Suprapubic skin (tissue), 4 donors: ENCODE measurements around the gene TSGA10. TPM values are rescaled to one million over a fixed set of nuclear protein-coding genes. Genes with fewer than 3 reads are reported as not detected.
"Not testable (repeated sequence)": the region's sequence is repeated elsewhere in the genome, so short reads cannot be mapped to it uniquely, and the experiment has no call there.

Experiments
- DNase-seq, 2 donors: peaks; one replicate each; pipeline ENCODE4 v3.0.0-alpha.2; 2019; ENCODE audit warnings: low spot score in 2 of 2
- H3K27ac ChIP-seq: fragments of 200-600 bp; sonication (generic); one replicate; pipeline ENCODE4 v1.5.1; 2019
- H3K27me3 ChIP-seq: fragments of 200-600 bp; sonication (generic); one replicate; pipeline ENCODE4 v1.5.1; 2019
- H3K36me3 ChIP-seq: fragments of 200-600 bp; sonication (generic); one replicate; pipeline ENCODE4 v1.5.1; 2019
- H3K4me1 ChIP-seq: fragments of 200-600 bp; sonication (generic); one replicate; pipeline ENCODE4 v1.5.1; 2019
- H3K4me3 ChIP-seq: fragments of 200-600 bp; sonication (generic); one replicate; pipeline ENCODE4 v1.5.1; 2019; ENCODE audit warnings: mild to moderate bottlenecking
- H3K9me3 ChIP-seq: fragments of 200-600 bp; sonication (generic); one replicate; pipeline ENCODE4 v1.5.1; 2019
- EP300 ChIP-seq: sonication (generic); formaldehyde crosslinking; IDR thresholded peaks from one replicate; pipeline ENCODE4 v1.6.1; 2017; ENCODE audit warnings: antibody characterized with exemption
- POLR2A ChIP-seq, 2 donors: fragments of 450-650 bp; IDR thresholded peaks; one replicate each; pipeline ENCODE4 v1.6.1; 2017; ENCODE audit warnings: antibody characterized with exemption in 2 of 2, mild to moderate bottlenecking in 2 of 2, moderate library complexity in 2 of 2
- POLR2AphosphoS5 ChIP-seq, 3 donors: sonication (generic); formaldehyde crosslinking; IDR thresholded peaks; one replicate each; pipeline ENCODE4 v1.6.1; 2017; ENCODE audit warnings: antibody characterized with exemption in 3 of 3
- WGBS: methylation state at CpG from one replicate; pipeline ENCODE4 v1.1.5; 2018; 5-methylcytosine and 5-hydroxymethylcytosine counted together
- total RNA-seq, 4 donors: library from RNA; depleted of rRNA; stranded (reverse); fragments of >200 nt; gene quantifications; one replicate each; pipeline ENCODE4 v1.1.0, GENCODE V29; 2016
- TF ChIP-seq, protein P1 (sequence below), 2 donors: fragments of 200-600 bp in 1 of 2; fragments of 450-650 bp in 1 of 2; sonication (generic) in 1 of 2; IDR thresholded peaks; one replicate each; pipeline ENCODE4 v1.5.1; 2016 to 2019; ENCODE audit warnings: antibody characterized with exemption in 2 of 2, mild to moderate bottlenecking in 1 of 2, moderate library complexity in 1 of 2

TSGA10 gene
- total RNA-seq, 4 donors from 2014 or later: 7.5 to 13.4 (median 8.1) TPM

- WGBS: 45% methylated on average over 3 of the region's 3 CpGs
- H3K27me3 ChIP-seq: no peaks in the 10 kb centered on the region
- TF ChIP-seq POLR2A (IDR thresholded peaks at IDR 0.05) (no peak), EP300 (no peak), POLR2AphosphoS5 (IDR thresholded peaks at IDR 0.05) (no peak)
- TF ChIP-seq, protein P1, sequence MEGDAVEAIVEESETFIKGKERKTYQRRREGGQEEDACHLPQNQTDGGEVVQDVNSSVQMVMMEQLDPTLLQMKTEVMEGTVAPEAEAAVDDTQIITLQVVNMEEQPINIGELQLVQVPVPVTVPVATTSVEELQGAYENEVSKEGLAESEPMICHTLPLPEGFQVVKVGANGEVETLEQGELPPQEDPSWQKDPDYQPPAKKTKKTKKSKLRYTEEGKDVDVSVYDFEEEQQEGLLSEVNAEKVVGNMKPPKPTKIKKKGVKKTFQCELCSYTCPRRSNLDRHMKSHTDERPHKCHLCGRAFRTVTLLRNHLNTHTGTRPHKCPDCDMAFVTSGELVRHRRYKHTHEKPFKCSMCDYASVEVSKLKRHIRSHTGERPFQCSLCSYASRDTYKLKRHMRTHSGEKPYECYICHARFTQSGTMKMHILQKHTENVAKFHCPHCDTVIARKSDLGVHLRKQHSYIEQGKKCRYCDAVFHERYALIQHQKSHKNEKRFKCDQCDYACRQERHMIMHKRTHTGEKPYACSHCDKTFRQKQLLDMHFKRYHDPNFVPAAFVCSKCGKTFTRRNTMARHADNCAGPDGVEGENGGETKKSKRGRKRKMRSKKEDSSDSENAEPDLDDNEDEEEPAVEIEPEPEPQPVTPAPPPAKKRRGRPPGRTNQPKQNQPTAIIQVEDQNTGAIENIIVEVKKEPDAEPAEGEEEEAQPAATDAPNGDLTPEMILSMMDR (IDR thresholded peaks at IDR 0.05): peak; percentile 21 to 28
- H3K36me3 ChIP-seq: no peaks in the 10 kb centered on the region
- no peaks in the 10 kb centered on the region for H3K9me3 ChIP-seq
- H3K27ac ChIP-seq: no peak overlapping the region
- DNase-seq: no peak
- H3K4me1 ChIP-seq: peaks cover 9% of the 10 kb centered on the region
- H3K4me3 ChIP-seq: peak overlapping the region; percentile 3
Measured at GRCh38 chr2:99066075-99066958, 88.4 kb downstream of the TSGA10 start.

DNA sequence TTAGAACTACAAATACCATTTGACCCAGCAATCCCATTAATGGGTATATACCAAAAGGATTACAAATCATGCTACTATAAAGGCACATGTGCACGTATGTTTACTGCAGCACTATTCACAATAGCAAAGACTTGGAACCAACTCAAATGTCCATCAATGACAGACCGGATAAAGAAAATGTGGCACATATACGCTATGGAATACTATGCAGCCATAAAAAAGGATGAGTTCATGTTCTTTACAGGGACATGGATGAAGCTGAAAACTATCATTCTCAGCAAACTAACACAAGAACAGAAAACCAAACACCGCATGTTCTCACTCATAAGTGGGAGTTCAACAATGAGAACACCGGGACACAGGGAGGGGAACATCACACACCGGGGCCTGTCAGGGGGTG, 105.6 kb downstream of the TSGA10 start:
- not testable (repeated sequence) for H3K27me3 ChIP-seq, H3K4me3 ChIP-seq, H3K36me3 ChIP-seq, H3K4me1 ChIP-seq, H3K9me3 ChIP-seq, H3K27ac ChIP-seq, DNase-seq
- 97% methylated on average over 6 of the region's 6 CpGs for WGBS

DNA sequence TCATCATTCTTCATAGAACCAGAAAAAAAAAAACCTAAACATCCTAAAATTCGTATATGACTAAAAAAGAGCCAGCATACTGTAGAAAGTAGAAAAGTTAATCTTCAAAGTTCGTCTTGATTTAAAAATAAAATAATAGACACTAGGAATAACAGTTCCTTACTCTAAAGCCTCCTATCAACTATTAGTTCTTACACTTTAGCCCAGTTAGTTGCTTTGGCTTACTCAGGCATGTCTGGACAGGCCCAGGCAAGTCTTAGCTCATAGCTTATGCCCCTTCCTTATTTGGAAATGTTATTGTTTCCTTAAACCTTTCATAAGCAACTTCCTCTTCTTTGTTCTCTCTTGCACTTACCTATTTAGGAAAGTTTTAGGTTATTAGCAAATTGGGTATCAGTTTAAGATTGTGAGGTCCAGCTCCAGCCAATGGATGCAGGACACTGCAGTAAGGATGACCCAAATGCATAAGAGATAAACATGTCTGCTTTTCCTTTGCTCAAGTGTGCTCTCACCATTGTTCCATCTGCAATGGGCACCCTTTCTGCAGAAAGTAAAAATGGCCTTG, 113.9 kb downstream of the TSGA10 start:
- H3K4me1 ChIP-seq, H3K4me3 ChIP-seq, DNase-seq, H3K27ac ChIP-seq, H3K27me3 ChIP-seq, H3K9me3 ChIP-seq, H3K36me3 ChIP-seq: not testable (repeated sequence)
- WGBS: 71% methylated on average over 2 of the region's 2 CpGs

DNA sequence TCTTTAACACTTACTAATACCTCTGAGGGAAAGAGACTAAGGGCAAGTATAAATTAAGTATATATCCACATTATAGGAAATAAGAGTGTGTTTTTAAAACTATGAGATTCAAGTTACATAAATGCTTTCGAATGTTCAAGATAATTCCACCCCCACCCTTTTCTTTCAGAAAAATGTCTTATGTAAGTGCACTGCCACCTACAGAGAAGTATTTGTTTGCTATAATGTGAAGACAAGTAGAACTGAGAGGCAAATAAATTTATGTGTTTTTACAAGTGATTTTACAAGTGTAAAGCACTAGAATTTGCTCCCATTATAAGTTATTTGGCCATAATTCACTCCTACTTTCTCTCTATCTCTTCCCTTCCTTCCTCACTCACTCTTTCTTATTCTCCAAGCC, 118.8 kb downstream of the TSGA10 start:
- TF ChIP-seq EP300: no peak
- no peak for DNase-seq
- H3K27me3 ChIP-seq: no peaks in the 10 kb centered on the region
- no peaks in the 10 kb centered on the region for H3K4me1 ChIP-seq
- WGBS: 75% methylated on average over 1 of the region's 1 CpG
- no peak overlapping the region for H3K4me3 ChIP-seq
- no peaks in the 10 kb centered on the region for H3K36me3 ChIP-seq
- H3K9me3 ChIP-seq: no peaks in the 10 kb centered on the region
- no peak overlapping the region for H3K27ac ChIP-seq

DNA sequence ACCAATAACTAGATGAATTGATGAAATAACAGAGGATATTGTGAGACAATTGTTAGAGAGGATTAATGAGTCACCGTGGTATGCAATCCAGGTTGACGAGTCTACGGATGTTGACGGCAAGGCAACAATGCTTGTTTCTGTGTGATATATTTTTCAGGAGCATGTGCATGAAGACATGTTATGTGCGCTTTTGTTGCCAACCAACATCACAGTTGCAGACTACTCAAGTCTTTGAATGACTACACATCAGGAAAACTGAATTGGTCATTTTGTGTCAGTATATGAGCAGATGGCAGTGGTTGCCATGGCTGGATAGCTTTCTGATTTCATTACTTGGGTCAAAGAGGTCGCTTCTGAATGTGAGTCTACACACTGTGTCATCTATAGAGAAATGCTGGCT, 122.0 kb downstream of the TSGA10 start:
- H3K4me3 ChIP-seq: no peak overlapping the region
- no peaks in the 10 kb centered on the region for H3K36me3 ChIP-seq
- H3K27ac ChIP-seq: no peak overlapping the region
- DNase-seq: no peak
- H3K27me3 ChIP-seq: no peaks in the 10 kb centered on the region
- H3K4me1 ChIP-seq: no peaks in the 10 kb centered on the region
- WGBS: 85% methylated on average over 6 of the region's 6 CpGs
- H3K9me3 ChIP-seq: no peaks in the 10 kb centered on the region
- TF ChIP-seq EP300 (no peak), POLR2A (IDR thresholded peaks at IDR 0.05) (no peak), POLR2AphosphoS5 (IDR thresholded peaks at IDR 0.05) (no peak)

DNA sequence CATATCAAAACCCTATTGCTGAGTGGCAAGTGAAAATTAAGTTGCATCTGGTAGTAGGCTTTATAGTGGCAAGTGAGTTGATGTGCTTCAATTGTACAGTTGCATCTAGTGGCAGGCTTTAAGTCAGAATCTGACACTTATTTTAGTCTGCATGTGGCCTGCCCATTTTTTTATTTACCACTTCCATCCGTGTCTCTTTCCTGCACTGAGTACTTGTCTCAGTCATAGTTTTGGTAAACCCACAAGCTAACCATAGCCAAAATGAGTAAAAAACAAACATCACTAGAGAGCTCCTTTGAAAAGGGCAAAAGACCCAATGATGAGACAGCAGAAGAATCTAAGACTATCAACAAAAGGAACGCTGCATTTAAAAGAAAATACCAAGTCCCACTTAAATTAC, 122.7 kb downstream of the TSGA10 start:
- Histone ChIP-seq H3K27me3 (no peaks in the 10 kb centered on the region), H3K36me3 (no peaks in the 10 kb centered on the region), H3K4me3 (no peak overlapping the region), H3K4me1 (no peaks in the 10 kb centered on the region), H3K27ac (no peak overlapping the region), H3K9me3 (no peaks in the 10 kb centered on the region)
- no peak for DNase-seq
- WGBS: 81% methylated on average over 2 of the region's 2 CpGs
- TF ChIP-seq EP300 (no peak), POLR2A (IDR thresholded peaks at IDR 0.05) (no peak), POLR2AphosphoS5 (IDR thresholded peaks at IDR 0.05) (no peak)
- TF ChIP-seq, protein P1 (IDR thresholded peaks at IDR 0.05): no peak

DNA sequence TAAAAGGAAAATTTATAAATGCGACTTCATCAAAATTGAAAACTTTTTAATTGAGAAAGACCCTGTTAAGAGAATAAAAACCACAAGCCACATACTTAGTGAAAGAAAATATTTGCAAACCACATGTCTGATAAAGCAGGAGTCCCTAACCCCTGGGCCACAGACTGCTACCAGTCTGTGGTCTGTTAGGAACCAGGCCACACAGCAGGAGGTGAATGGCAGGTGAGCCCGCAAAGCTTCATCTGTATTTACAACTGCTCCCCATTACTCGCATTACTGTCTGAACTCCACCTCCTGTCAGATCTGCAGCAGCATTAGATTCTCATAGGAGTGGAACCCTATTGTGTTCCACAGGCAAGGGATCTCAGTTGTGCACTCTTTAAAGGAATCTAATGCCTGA, 123.3 kb downstream of the TSGA10 start:
- 78% methylated on average over 3 of the region's 3 CpGs for WGBS

More for the DNA sequence above, 123.3 kb downstream of the TSGA10 start:
- H3K36me3 ChIP-seq: no peaks in the 10 kb centered on the region
- no peak overlapping the region for H3K4me3 ChIP-seq
- no peak for DNase-seq
- H3K4me1 ChIP-seq: no peaks in the 10 kb centered on the region
- TF ChIP-seq POLR2AphosphoS5 (IDR thresholded peaks at IDR 0.05) (no peak), EP300 (no peak), POLR2A (IDR thresholded peaks at IDR 0.05) (no peak)
- TF ChIP-seq, protein P1 (IDR thresholded peaks at IDR 0.05): no peak
- H3K27me3 ChIP-seq: no peaks in the 10 kb centered on the region
- H3K9me3 ChIP-seq: no peaks in the 10 kb centered on the region
- H3K27ac ChIP-seq: no peak overlapping the region
